Parathyroid adenoma (tissue), 2 donors: ENCODE results near the gene CYP46A1.

Source experiments
- H2AFZ ChIP-seq: fragments of 300-600 bp; sonication (generic); one replicate; pipeline ENCODE4 v1.7.0; 2017; ENCODE audit warnings: antibody characterized with exemption, mild to moderate bottlenecking
- H3K27ac ChIP-seq: fragments of 300-600 bp; sonication (generic); one replicate; pipeline ENCODE4 v1.7.0; 2017
- H3K27me3 ChIP-seq: fragments of 300-600 bp; sonication (generic); one replicate; pipeline ENCODE4 v1.7.0; 2017; ENCODE audit warnings: low read length; ENCODE audit not compliant: control insufficient read depth, insufficient read depth
- H3K36me3 ChIP-seq: fragments of 300-600 bp; sonication (generic); one replicate; pipeline ENCODE4 v1.7.0; 2017; ENCODE audit warnings: low read length; ENCODE audit not compliant: control insufficient read depth, insufficient read depth
- H3K4me1 ChIP-seq: fragments of 300-600 bp; sonication (generic); one replicate; pipeline ENCODE4 v1.7.0; 2017; ENCODE audit warnings: control low read depth
- H3K4me2 ChIP-seq: fragments of 300-600 bp; sonication (generic); one replicate; pipeline ENCODE4 v1.7.0; 2017; ENCODE audit warnings: low read length
- H3K4me3 ChIP-seq: fragments of 300-600 bp; sonication (generic); one replicate; pipeline ENCODE4 v1.7.0; 2017; ENCODE audit warnings: low read depth, low read length
- H3K79me2 ChIP-seq: fragments of 300-600 bp; sonication (generic); one replicate; pipeline ENCODE4 v1.7.0; 2017; ENCODE audit warnings: control low read depth
- H3K9ac ChIP-seq: fragments of 300-600 bp; sonication (generic); one replicate; pipeline ENCODE4 v1.7.0; 2017; ENCODE audit warnings: mild to moderate bottlenecking
- H3K9me3 ChIP-seq: fragments of 300-600 bp; sonication (generic); one replicate; pipeline ENCODE4 v1.7.0; 2017; ENCODE audit warnings: low read length; ENCODE audit not compliant: control insufficient read depth
- CTCF ChIP-seq: fragments of 300-600 bp; sonication (generic); IDR thresholded peaks from one replicate; pipeline ENCODE4 v1.7.0; 2017; ENCODE audit warnings: antibody characterized with exemption, mild to moderate bottlenecking
- donor health status: primary hyperparathyroidism.

CYP46A1 gene

GRCh38 chr14:99643343-99643742, 40.8 kb upstream of the CYP46A1 start:
- no peak overlapping the region for H3K27ac ChIP-seq
- H3K4me1 ChIP-seq, result no peaks in the 10 kb centered on the region

GRCh38 chr14:99644035-99644587, 40.0 kb upstream of the CYP46A1 start:
- Histone ChIP-seq H3K4me1 (no peaks in the 10 kb centered on the region), H3K79me2 (no peaks in the 10 kb centered on the region), H3K27me3 (no peaks in the 10 kb centered on the region), H2AFZ (no peak overlapping the region), H3K4me3 (no peak overlapping the region), H3K36me3 (no peaks in the 10 kb centered on the region), H3K9ac (no peak overlapping the region), H3K9me3 (no peaks in the 10 kb centered on the region), H3K4me2 (no peak overlapping the region), H3K27ac (no peak overlapping the region)
- TF ChIP-seq CTCF, result no peak

More at GRCh38 chr14:99643343-99643742, 40.8 kb upstream of the CYP46A1 start:
- no peak overlapping the region for H3K9ac ChIP-seq
- H2AFZ ChIP-seq, result no peak overlapping the region
- no peaks in the 10 kb centered on the region for H3K79me2 ChIP-seq
- no peak overlapping the region for H3K4me2 ChIP-seq
- no peaks in the 10 kb centered on the region for H3K36me3 ChIP-seq
- no peaks in the 10 kb centered on the region for H3K27me3 ChIP-seq
- no peak overlapping the region for H3K4me3 ChIP-seq
- TF ChIP-seq CTCF, result no peak
- no peaks in the 10 kb centered on the region for H3K9me3 ChIP-seq

- Histone ChIP-seq H2AFZ (peak within 1 kb of the TSS; percentile 35), H3K36me3 (no peaks in the 10 kb centered on the region), H3K9ac (no peak within 1 kb of the TSS), H3K4me3 (peak within 1 kb of the TSS; percentile 14), H3K27me3 (no peaks in the 10 kb centered on the region), H3K4me2 (peak within 1 kb of the TSS; percentile 39), H3K27ac (no peak within 1 kb of the TSS), H3K79me2 (no peaks in the 10 kb centered on the region), H3K4me1 (no peaks in the 10 kb centered on the region), H3K9me3 (no peaks in the 10 kb centered on the region)
- TF ChIP-seq CTCF, result no peak
Measured at GRCh38 chr14:99644723-99645544, 39.2 kb upstream of the CYP46A1 start, which contains the start of gene HHIPL1. Gene HHIPL1, plus strand, starts transcription at chr14:99645129. Its CDS starts 79 bp downstream, at chr14:99645208.

GRCh38 chr14:99645545-99646505, 38.3 kb upstream of the CYP46A1 start:
- Histone ChIP-seq H3K36me3 (no peaks in the 10 kb centered on the region), H3K4me3 (peak overlapping the region; percentile 14), H3K4me2 (peak overlapping the region; percentile 39), H2AFZ (peak overlapping the region; percentile 35), H3K79me2 (no peaks in the 10 kb centered on the region), H3K4me1 (no peaks in the 10 kb centered on the region), H3K27ac (no peak overlapping the region), H3K27me3 (no peaks in the 10 kb centered on the region), H3K9ac (no peak overlapping the region), H3K9me3 (no peaks in the 10 kb centered on the region)
- no peak for TF ChIP-seq CTCF
